Measurements from ENCODE around the gene POLR1E. TPM values are rescaled to one million over a fixed set of nuclear protein-coding genes. Genes with fewer than 3 reads are reported as not detected.

Gene POLR1E
- total RNA-seq, 4 donors from 2014 or later, result 16.7 to 22.3 (median 17.6) TPM

GRCh38 chr9:37503736-37504135 is 18.0 kb downstream of the POLR1E start:
- TF ChIP-seq CTCF (IDR thresholded peaks at IDR 0.05 in 4 of 5, conservative IDR thresholded peaks at IDR 0.05 in 1 of 5) (no peak), POLR2A (IDR thresholded peaks at IDR 0.05) (no peak)
- no peaks in the 10 kb centered on the region for H3K27me3 ChIP-seq
- DNase-seq (no peak), ATAC-seq (no peak)
- no peak overlapping the region for H3K4me3 ChIP-seq
- no peaks in the 10 kb centered on the region for H3K9me3 ChIP-seq
- peaks cover 10 to 72% of the 10 kb centered on the region in 2 donors for H3K36me3 ChIP-seq
- intact Hi-C loops (cut with DNase I; ENCODE audit: low total_unique reads), result no loop called here
- no peak overlapping the region for H3K27ac ChIP-seq
- no peaks in the 10 kb centered on the region for H3K4me1 ChIP-seq
- in situ Hi-C loops (cut with MboI; ENCODE audit: low sequenced_read_pairs in 4 of 4), result no loop called here

GRCh38 chr9:37504605-37505004 is 18.9 kb downstream of the POLR1E start:
- Histone ChIP-seq H3K27ac (no peak overlapping the region), H3K36me3 (peaks cover 7 to 65% of the 10 kb centered on the region in 2 donors)

GRCh38 chr9:37507566-37508134 is 21.9 kb downstream of the POLR1E start:
- Histone ChIP-seq H3K4me3 (no peak overlapping the region), H3K4me1 (no peaks in the 10 kb centered on the region), H3K27ac (no peak overlapping the region), H3K9me3 (no peaks in the 10 kb centered on the region), H3K36me3 (peaks cover 5 to 61% of the 10 kb centered on the region in 2 donors), H3K27me3 (no peaks in the 10 kb centered on the region)
- no peak for DNase-seq
- TF ChIP-seq POLR2A (IDR thresholded peaks at IDR 0.05) (no peak), CTCF (IDR thresholded peaks at IDR 0.05 in 4 of 5, conservative IDR thresholded peaks at IDR 0.05 in 1 of 5) (no peak)
- intact Hi-C loops (cut with DNase I; ENCODE audit: low total_unique reads), result no loop called here
- in situ Hi-C loops (cut with MboI; ENCODE audit: low sequenced_read_pairs in 4 of 4), result no loop called here
- no peak for ATAC-seq

More at GRCh38 chr9:37504605-37505004, 18.9 kb downstream of the POLR1E start:
- Histone ChIP-seq H3K9me3 (no peaks in the 10 kb centered on the region), H3K4me3 (no peak overlapping the region), H3K27me3 (no peaks in the 10 kb centered on the region), H3K4me1 (no peaks in the 10 kb centered on the region)
- TF ChIP-seq CTCF (IDR thresholded peaks at IDR 0.05 in 4 of 5, conservative IDR thresholded peaks at IDR 0.05 in 1 of 5) (no peak), POLR2A (IDR thresholded peaks at IDR 0.05) (no peak)
- DNase-seq, result no peak
- intact Hi-C loops (cut with DNase I; ENCODE audit: low total_unique reads) (no loop called here), in situ Hi-C loops (cut with MboI; ENCODE audit: low sequenced_read_pairs in 4 of 4) (no loop called here)
- no peak for ATAC-seq

GRCh38 chr9:37508135-37508833 is 22.5 kb downstream of the POLR1E start:
- Histone ChIP-seq H3K27ac (no peak overlapping the region), H3K27me3 (no peaks in the 10 kb centered on the region), H3K4me1 (no peaks in the 10 kb centered on the region), H3K4me3 (no peak overlapping the region), H3K36me3 (peaks cover 2 to 58% of the 10 kb centered on the region in 2 donors), H3K9me3 (no peaks in the 10 kb centered on the region)
- intact Hi-C loops (cut with DNase I; ENCODE audit: low total_unique reads), result no loop called here
- no peak for ATAC-seq
- no peak for DNase-seq
- in situ Hi-C loops (cut with MboI; ENCODE audit: low sequenced_read_pairs in 4 of 4), result no loop called here
- no peak for TF ChIP-seq POLR2A (IDR thresholded peaks at IDR 0.05)
- TF ChIP-seq CTCF (IDR thresholded peaks at IDR 0.05 in 4 of 5, conservative IDR thresholded peaks at IDR 0.05 in 1 of 5), result no peak
